CD4-positive, alpha-beta T cell treated with Interleukin-6 at 100 ng/mL for 8 hours (primary cell): Measurements from ENCODE around the gene PDE6D.
A peak's percentile ranks its signal among the peaks of the same experiment; 100 is the strongest.

Experiments
- DNase-seq: peaks from one replicate; pipeline ENCODE4 v3.0.0-alpha.2; 2020; ENCODE audit warnings: mixed read lengths, low spot score

Gene PDE6D

DNA sequence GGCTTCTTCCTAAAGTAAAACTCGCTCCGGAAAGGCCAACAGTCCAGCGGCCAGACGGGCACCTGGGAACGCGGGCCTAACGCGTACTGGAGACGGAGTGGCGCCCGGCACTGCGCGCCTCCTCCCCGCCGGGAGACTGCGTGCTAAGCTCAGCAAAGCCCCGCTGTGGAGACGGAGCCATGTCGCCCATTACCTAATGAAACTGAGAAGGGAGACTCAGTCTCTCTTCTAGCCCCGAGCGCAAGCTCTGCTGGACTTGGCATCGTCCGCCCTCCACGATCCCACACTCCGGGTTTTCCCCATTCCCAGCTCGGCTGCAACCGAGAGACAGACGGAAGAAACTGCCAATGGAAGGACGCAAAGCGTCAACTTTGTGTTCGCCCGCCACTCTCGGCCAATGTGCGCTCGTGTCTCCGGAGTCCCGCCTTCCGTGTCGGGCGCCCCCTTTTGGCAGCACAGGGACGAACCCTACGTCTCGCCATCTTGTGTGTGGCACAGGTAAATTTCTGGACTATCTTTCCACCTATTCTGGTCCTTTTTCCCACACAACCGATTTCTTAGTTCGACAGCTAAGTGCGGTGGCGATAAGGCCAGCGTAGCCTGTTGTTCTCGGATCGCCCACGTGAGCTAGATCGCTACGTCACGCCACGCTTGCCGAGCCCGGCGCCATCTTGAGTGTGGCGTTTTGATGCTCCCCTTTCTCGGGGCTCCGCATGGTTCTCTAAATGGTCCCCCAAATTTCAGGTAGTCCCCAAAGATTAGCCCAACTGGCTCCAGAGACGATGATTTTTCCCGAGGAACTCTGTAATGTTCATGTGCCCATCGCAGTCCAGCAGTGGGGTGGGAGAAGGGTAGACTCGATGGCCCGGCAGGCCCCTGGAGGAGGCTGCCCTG is 74.1 kb downstream of the PDE6D start:
- DNase-seq: peak; percentile 98

DNA sequence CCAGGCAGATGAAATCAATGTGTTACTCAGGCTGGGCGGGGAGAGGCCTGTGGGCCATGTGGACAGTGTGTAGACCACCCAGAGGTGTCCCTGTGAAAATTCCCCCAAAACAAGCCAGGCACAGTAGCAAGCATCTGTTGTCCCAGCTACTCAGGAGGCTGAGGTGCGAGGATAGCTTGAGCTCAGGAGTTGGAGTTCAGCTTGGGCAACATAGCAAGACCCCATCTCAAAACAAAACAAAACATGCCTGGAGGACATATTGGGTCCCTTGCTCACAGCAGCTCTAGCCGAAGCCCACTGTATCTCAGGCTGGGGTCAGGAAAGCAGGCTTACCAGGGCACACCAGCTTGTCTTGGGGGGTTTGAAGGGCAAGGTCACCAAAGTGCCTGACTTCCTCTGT is 77.1 kb downstream of the PDE6D start:
- DNase-seq: no peak

DNA sequence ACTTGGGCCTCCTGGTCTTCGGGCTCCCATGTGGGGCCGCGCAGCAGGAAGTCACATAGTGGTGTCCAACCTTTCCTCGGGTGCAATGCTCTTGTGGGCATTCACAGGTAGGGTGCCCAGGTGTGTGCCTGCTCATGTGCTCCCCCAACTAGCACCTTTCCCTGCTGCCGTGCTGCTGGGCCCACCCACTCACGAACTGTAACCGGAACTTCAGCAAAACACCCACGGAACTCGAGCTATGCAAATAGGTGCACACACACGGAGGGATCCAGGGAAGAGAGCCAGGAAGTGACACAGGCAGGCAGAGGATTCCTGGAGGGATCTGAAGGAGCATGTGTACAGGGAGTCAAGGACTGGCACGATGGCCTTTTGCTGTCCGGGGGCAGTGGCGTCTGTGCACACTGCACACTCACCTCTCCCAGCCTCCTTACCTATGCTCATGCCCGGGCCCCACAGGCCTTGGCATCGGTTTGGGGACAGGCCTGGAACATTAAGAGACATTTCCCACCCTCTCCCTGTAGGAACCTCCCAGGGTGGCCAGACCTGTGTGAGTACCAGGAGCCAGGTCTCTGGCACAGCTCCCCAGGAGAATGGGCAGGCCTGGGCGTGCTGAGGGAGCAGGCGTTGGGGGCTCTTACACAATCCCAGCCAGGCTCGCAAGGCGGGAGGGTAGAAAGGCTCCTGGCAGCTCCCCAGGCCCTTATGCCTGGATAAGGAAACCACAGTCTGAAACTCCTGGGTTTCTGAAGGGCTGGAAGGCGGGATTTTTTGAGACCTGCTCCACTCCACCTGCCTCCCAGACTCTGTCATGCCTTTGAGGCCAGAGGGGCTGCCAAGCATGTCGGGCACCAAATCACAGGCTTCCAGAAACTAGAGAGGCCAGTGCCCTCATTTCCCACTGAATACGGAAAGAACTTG is 79.4 kb downstream of the PDE6D start:
- DNase-seq: no peak

DNA sequence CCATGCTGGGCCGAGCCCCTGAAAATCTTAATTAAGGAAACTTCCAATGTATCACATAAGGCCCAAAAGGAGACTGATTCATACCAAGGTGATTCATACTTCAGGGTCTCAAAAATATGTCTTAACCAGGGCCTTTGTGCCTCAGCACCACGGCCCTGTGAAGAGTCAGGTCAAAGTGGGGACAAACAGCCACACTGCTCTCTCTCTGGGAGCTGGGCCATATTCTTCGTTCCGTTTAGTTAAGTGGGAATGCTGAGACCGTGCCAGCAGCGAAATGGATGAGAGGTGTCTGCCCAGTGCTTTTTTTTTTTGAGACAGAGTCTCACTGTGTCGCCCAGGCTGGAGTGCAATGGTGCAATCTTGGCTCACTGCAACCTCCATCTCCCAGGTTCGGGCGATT is 82.1 kb downstream of the PDE6D start:
- no peak for DNase-seq

DNA sequence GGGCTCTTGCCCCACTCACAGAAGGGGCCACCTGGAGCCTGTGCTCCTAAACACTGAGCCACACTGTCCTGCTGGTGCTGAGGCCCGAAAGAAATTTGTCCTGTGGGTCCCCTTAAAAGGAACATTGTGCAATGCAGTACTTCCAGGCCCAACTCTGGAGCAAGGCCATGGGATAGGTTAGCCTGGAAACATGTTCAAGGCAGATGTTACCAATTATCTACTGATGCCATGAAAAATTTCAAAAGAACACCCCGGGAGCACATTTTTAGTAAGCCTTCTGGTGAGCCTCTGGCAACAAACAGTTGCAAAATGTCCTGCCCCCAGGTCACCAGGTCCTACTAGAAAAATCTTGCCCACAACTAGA is 85.1 kb downstream of the PDE6D start:
- DNase-seq: no peak

DNA sequence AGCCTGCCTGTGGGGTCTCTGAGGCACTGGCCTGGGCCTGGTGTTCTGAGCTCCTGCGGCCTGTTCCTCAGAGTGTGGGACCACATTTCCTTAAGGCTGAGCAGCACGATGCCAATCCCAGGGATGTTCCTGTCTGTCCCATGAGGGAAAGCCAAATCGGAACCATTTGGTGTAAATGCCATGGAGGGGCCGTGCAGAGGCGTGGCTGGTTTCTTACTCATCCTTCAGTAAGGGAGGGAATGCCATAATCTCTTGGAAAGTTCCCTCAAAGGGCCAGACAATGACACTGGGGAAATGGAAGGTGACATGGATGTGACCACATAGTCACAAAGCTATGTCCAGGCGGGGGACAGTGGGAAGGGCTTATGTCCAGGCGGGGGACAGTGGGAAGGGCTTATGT is 87.1 kb downstream of the PDE6D start:
- no peak for DNase-seq

DNA sequence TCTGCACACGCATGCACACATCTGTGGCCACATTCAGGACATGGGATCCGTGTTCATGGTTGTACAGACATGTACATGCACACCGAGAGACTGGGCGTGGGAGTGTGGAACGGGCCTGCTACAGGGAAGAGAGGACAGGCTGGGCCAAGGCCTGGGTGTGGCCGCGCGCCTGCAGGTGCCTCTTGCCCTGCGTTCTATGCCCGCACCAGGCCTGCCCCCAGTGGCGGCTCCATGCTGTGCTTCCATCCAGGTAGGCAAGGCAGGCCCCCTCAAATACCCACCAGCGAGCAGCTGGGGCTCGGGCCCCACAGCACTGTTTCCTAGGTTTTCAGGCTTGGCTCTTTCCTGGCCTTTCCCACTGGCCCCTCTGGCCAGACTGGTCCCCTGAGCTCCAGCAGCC is 88.2 kb downstream of the PDE6D start:
- no peak for DNase-seq

DNA sequence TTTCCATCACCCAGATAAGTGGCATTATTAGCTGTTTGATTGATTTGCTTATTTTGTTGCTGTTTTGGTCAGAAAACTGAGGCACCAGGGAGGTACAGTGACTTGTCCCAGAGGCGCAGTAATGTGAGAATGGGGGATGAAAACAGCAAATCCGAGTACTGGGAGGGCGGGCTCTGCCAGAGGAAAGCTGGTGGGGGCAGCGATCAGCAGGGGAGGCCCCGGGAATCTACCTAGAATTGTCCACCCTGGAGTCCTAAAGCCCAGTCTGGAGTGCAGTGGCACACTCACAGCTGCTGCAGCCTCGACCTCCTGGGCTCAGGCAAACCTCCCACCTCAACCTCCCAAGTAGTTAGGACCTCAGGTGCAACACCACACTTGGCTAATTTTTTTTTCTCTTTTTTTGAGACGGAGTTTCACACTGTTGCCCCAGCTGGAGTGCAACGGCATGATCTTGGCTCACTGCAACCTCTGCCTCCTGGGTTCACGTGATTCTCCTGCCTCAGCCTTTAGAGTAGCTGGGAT is 89.8 kb downstream of the PDE6D start:
- no peak for DNase-seq

DNA sequence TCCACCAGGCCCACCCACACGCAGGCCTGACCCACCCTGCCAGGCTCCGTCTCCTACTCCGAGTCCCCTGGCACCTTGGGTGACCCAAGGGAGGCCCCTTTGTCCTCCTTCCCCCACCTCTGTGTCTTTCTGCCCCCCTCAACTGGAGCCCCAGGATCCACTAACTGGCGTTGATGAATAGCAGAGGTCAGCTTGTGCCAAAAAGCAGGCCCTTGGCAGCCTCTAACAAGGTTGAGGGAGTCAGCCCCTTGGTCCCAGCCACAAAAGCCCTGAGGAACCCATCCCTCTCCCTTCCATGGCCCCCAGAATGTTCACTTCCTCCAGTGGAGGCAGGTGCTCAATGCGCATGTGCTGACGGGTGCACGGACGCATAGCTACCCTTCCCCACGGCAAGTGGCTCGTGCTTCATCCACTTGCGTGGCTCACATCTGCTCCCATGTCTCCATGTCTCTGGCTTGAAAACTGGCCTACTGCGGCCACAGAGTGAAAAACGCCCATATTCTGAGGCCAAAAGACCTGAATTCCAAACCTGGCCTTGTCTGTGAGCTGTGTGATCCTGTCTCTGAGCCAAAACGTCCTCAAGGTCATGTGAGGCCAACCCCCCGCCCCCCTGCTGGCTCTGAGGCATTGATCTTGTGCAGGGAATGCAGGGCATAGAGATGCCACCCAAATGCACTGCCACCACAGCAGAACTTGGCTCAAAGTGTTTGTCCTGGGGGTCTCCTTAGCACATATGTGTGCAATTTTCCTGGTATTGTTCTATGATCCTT is 91.8 kb downstream of the PDE6D start:
- no peak for DNase-seq

DNA sequence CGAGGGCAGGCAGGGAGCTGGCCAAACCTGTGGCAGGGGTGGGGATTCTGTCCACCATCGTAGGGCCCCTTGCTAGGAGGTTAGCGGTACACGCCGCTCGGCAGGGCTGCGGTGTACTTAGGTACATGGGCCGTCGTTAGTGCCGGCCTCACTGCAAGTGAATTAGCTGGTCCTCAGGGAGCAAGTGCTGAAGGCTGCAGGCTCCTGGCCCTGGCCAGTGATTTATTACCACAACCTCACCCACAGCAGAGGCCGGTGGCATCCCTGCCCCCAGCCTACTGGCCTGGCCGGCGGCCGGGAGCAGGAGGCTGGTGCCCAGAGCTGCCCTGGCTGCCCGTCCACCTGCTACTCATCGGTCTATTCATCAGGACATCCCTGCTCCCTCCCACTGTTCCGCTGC is 92.4 kb downstream of the PDE6D start:
- no peak for DNase-seq

DNA sequence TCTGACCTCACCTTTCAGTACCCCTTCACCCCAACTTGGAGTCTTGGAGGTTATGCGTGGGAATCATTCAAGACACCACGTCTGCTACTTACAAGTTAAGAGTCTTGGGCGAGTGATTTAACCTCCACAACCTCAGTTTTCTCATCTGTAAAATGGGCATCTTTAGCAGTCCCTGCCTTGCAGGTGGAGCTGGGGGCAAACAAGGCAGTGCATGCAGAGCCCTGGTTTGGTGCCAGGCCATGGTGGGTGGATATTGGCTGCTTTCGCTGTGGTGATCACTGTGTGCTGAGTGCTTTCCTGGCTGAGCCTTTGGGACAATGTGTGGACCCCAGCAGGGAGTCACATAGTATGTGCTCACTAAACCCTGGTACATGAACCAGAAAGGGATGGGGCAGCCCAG is 93.1 kb downstream of the PDE6D start:
- no peak for DNase-seq

DNA sequence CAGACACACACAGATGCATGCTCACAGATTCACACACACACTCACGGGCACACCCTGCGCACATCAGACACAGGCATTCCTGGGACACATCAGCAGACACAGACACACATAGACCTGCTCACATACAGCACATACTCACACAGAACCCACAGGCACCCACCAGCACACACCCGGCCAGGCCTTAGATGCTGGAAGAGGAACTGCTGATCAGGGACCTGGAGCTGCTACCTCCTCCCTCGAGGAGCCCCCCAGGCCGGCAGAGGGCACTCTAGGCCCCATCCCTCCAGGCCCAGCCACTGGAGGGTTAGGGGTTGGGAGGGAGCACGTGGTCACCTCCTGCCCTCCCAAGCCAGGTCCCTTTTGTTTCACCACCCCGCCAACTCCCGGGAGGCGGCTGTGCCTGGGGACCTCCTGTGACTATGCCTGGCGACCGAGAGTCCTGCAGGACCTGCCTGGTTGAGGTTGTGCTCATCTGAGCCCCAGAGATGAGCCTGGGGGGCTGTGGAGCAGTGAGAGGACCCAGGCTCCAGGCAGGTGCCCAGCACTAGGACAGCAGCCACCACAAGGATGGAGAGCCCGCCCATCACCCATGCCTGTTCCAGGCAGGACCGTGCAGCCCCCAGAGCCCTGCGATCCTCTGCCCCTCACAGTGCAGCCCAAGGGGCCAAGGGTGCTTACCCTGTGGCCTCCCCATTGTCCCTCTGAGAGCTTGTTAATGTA is 93.8 kb downstream of the PDE6D start:
- DNase-seq: peak; percentile 67

DNA sequence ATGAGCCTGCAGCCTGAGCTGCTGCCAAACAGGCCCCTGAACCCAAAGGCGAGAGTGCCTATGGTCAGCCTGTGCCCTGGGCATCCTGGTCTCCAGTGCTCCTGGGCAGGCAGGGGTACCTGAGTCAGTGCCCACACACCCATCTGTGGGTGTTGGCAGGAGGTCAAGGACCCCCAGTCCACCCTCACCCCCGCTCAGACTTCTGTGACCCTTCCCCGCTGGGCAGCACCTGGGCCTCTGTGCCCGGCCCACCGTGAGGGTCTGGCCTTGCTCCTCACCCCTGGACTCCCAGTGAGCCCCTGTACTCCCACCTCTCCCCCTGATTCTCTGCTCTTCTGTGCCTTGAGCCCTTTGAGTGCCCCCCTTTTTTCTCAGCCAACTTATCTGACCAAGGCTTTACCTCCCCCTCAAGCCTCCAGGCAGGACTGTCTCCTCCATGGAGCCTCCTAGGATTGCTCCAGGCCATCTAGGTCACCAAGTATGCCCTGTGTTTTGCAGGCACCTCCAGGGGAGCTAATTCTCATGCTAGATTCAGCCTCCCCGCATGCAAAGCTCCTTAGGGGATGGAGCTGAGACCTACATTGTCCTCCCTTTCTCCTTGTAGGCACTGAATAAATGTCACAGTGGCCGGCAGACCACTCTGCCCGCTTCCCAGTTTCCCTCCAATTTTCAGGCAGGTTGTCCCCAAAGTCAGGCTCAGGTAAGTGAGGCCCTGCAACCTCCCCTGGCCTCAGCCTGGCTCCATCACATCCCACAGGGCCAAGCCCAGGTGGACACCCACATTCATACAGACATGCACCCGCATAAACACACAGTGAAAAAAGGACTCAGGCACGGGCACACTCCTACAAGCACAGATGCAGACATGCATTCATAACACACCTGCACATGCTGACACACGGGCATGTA is 94.6 kb downstream of the PDE6D start:
- no peak for DNase-seq

DNA sequence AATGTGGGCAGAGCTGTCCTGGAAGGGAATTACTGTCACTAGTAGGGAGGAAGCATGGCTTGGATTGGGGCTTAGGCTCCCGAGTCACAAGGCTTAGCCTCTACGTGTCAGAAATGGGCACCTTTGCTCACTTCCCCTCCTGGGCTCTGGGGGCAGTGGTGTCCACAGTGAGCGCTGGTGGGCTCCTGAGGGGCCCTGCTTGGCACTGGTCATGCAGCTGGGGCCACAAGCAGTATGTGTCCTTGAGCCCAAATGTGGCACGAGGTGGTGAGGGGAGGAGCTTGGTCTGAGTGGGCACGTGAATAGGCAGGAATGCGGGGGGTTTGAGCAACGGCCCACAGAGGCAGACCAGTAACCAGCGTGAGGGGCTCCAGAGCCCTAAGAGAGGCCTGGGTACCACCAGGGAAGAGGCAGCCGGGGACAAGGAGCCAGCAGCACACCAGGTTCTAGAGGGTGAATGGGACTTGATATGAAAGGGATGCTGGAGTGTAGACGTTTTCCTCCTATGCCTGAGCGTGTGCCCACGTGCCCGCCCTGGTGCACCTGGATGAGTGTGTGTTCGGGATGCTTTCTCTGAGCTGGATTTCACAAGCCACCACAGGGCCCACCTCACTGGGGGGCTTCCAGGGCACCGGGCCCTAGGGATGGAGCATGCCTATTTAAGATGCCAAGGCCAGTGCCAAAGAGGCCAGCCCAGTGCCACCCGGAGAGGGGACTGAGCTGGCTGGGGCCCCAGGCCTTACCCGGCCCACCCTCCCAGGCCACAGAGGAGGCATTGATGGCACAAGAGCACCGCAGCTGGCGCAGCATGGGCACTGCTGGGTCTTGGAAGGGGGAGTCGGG is 95.5 kb downstream of the PDE6D start:
- no peak for DNase-seq

DNA sequence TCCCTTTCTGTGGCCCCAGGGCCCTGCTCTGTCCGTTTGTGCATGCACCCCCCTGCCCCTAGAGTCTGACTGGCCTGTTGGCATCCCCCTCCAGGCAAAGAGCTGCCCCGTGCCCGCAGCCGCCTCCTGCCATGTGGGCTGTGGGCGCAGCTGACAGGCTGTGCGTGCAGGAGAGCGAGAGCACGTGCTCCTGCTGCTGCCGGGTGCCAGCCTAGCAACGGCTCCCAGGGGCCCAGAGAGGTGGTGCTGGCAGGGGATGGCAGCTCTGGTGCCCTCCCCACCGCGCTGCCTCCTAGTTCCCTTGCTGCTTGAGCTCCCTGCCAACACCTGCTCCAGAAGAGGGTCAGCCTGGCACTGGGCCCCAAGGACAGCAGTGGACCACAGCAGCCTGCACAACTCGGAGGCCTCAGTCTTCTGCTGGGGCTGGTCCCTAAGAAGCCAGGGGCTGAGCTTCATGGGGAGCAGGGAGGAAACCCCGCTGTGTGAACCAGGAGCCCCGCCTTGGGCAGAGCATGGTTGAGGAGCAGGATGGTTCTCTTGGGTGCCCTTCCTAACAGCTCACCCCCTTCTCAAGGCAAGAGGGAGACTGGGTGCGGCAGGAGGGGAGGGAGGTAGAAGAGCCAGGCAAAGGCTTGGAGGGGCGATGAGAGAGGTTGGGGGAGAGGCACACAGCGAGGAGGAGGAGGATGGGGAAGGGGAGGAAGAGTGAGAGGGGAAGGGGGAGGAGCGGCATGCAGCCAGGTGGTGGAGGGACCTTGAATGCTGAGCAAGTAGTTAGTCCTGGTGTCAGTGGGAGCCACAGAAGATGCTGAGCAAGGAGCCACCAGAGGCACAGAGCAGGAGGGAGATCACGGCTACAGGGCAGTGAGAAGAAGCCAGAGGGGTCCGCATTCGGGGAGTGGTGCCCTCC is 96.5 kb downstream of the PDE6D start:
- DNase-seq: no peak

DNA sequence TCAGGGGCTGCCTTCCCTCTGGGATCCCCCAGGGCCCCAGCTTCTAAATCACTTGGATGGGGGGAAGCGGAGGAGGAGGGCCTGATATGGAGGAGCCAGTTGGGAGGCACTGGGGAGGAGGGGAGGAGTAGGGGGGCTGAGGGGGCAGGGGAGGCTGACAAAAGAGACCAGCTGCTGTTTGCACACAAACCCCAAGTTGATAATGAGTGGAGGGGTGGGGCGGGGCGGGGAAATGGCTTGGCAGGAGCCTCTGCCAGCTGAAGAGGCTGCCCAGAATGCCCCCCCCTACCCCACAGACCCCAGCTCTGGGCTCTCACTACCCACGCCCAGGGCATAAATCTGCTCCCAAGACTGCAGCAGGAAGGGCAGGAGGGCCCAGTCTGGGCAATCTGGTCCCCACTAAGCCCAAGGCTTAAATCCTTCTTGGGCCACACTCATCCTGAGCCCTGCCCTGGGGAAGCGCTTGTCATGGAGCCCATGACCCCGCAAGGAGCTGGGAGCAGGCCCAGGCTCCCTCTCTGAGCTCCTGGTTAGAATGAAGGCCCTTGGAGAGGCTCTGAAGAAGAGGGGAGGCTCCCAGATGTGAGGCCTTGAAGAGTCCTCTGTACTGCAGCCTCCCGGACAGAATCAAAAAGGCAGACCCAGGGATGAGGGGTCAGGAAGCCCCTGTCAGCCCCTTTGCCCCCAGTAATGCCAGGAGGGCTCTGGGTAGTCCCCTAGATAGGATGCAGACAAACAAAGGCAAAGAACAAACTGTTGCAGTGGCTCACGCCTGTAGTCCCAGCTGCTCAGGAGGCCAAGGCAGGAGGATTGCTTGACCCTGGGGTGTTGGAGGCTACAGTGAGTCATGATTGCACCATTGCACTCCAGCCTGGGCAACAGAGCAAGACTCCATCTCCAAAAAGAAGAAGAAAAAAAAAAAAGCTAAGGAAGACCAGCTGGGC is 97.5 kb downstream of the PDE6D start:
- no peak for DNase-seq

DNA sequence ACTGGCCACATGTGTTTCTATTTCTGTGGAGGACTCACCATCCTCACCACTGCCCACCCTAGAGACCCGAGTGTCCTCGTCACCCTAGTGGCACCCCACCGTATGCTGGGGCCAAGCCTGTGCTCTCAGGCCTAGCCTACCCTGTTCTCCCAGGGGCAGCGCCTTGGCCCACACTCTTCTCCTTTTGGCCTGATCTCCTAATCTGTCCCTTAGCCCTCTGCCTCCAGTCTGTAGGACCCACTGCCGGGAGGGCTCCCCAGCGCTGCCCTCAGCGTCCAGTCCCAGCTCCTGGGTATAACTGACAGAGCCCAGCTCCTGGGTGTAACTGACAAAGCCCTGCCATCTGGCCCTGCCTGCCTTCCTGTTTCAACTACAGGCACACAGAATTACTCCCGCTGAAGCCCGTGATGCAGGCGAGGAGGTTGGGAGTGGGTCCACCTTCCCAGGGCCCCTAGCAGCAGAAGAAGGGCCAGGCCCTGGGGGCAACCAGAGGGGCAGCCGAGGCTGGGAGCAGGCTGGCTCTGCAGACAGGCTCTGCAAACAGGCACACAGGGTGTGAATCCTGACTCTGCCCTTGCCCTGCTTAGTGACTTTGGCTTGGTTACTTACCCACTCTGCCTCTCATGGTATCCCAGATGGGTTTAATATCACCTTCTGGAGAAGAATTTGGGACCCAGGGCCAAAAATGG is 98.3 kb downstream of the PDE6D start:
- no peak for DNase-seq
